ENCODE data around the gene KRT80. TPM values are rescaled to one million over a fixed set of nuclear protein-coding genes. Genes with fewer than 3 reads are reported as not detected.

KRT80 gene
- total RNA-seq, 1 experiment from 2014 or later: 8.8 TPM

DNA sequence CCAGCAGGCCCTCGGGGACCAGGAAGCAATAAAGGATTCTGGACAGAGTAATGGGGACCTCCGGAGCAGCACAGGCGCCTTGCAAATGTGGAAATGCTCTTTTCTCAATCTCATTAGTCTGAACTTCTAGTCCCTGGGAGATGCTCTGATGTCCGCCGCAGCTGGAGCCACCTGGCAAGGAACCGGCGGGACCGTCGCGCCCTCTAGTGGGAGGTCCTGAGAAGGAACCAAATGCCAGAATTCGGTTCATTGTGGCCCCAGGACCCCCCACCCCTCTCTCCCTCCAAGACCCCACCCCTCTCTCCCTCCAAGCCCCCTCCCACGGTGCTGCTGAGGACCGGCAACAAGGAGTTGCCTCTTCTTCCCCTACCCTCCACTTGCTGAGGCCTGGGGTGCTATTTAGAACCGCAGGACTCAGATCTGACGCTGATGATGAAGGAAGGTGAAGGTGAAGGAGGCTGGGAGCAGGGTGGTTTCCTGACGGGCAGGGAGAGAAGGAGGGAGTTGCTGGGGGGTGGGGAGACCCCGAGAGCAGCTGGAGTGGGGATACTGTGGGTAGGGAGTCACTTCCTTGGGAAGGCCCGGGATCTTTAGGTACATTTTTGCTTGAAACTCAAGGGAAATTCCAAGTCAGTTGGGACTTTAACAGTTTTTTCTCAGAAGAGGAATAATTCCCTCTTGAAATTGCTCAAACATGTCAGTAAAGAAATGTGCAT lies 69.8 kb downstream of the KRT80 start (continued):
- peak; percentile 59 for TF ChIP-seq TCF7L2 (IDR thresholded peaks at IDR 0.05; ENCODE audit: borderline replicate concordance, extremely low read depth, insufficient read depth, insufficient read length)
- TF ChIP-seq JUND (IDR thresholded peaks at IDR 0.05): no peak
- no peak for TF ChIP-seq EZH2 (IDR thresholded peaks at IDR 0.05)

DNA sequence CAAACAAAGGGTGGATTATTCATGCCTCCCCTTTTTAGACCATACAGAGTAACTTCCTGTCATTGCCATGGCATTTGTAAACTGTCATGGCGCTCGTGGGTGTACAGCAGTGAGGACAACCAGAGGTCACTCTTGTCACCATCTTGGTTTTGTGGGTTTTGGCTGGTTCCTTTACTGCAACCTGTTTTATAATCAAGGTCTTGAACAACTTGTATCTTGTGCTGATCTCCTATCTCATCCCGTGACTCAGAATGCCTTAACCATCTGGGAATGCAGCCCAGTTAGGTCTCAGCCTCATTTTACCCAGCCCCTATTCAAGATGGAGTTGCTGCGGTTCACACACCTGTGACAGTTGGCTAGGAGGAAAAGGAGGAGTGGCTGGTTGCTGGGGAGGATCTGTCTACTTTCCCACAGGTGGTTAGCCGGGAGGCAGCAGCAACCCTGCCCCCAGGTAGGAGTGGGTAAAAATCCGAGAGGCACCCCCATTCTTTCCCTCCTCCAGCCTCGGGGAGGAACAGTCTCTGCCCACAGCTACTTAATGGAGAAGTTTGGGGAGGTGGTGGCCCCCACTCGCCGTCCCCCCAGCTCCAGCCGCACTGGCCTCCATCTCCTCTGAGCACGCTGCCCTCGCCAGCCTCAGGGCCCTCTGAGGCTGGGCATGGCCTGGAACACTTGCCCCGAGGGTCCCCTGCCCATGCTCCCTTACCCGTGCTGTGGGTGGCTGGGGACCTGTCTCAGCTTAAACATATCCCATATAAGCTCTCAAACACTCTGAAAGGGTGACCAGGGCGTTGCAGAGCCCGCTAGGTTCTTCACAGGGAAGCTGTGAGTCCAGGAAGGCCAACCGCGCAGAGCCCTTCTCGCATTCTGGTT lies 70.6 kb downstream of the KRT80 start:
- peak overlapping the region; percentile 93 for H2AFZ ChIP-seq (ENCODE audit: low read depth, low read length, poor library complexity, severe bottlenecking)

More for the DNA sequence above, 70.6 kb downstream of the KRT80 start:
- CTCF ChIA-PET: interaction anchor here (0.8 to 3.8 kb wide), 18 partner anchors 9 to 759 kb away, joined by 3 to 74 read pairs (median 4); partner anchors contain the start of genes ATG101 and NR4A1
- Histone ChIP-seq H3K9me2 (ENCODE audit: insufficient read depth) (no peaks in the 10 kb centered on the region), H3K36me3 (ENCODE audit: control insufficient read depth in 1 of 2, insufficient read depth in 2 of 2, low read length in 2 of 2) (no peaks in the 10 kb centered on the region), H3K4me2 (ENCODE audit: low read length) (peak overlapping the region; percentile 35), H3K27me3 (ENCODE audit: insufficient read depth, low read length) (no peaks in the 10 kb centered on the region), H3K9me3 (ENCODE audit: control insufficient read depth in 1 of 2, insufficient read depth in 1 of 2, low read depth in 1 of 2, low read length in 2 of 2) (no peaks in the 10 kb centered on the region), H3K9ac (ENCODE audit: low read length) (no peak overlapping the region), H4K20me1 (ENCODE audit: insufficient read depth) (no peaks in the 10 kb centered on the region), H3K4me1 (ENCODE audit: control insufficient read depth in 1 of 2, insufficient read depth in 2 of 2, low read length in 2 of 2) (peaks cover 0 to 26% of the 10 kb centered on the region in 2 experiments; a peak in 2 of 4 replicates), H3K79me2 (ENCODE audit: insufficient read depth, low read length) (no peaks in the 10 kb centered on the region), H3K4me3 (replicated peaks in 1 of 2; ENCODE audit: low read depth in 1 of 2, low read length in 2 of 2) (no peak overlapping the region), H3K27ac (ENCODE audit: low read depth, low read length) (no peak overlapping the region)
- intact Hi-C loops (cut with micrococcal nuclease): loop anchor here (1.0 kb wide), 2 partner anchors 96 to 117 kb away; no protein-coding TSS in a partner anchor
- ATAC-seq: peak; percentile 6; the same call in 1 of the 2 replicates
- RAD21 ChIA-PET (ENCODE audit: low non-redundant PET in 1 of 2, low total read pairs in 2 of 2, uncharacterized antibody in 2 of 2, unreplicated experiment in 2 of 2): interaction anchor here (1.4 to 1.5 kb wide), 2 partner anchors 96 kb away, joined by 7 to 8 read pairs; no protein-coding TSS in a partner anchor
- TF ChIP-seq CEBPB (IDR thresholded peaks at IDR 0.05; ENCODE audit: low read depth) (no peak), EZH2 (IDR thresholded peaks at IDR 0.05) (no peak), FOSL1 (IDR thresholded peaks at IDR 0.05; ENCODE audit: low read depth) (no peak), ZFX (IDR thresholded peaks at IDR 0.05) (no peak), TCF7L2 (IDR thresholded peaks at IDR 0.05; ENCODE audit: borderline replicate concordance, extremely low read depth, insufficient read depth, insufficient read length) (no peak), POLR2AphosphoS5 (IDR thresholded peaks at IDR 0.05; ENCODE audit: low read depth, low read length) (no peak), SRF (IDR thresholded peaks at IDR 0.05; ENCODE audit: low read depth) (no peak), JUND (IDR thresholded peaks at IDR 0.05) (no peak)
- TF ChIP-seq, protein P1, sequence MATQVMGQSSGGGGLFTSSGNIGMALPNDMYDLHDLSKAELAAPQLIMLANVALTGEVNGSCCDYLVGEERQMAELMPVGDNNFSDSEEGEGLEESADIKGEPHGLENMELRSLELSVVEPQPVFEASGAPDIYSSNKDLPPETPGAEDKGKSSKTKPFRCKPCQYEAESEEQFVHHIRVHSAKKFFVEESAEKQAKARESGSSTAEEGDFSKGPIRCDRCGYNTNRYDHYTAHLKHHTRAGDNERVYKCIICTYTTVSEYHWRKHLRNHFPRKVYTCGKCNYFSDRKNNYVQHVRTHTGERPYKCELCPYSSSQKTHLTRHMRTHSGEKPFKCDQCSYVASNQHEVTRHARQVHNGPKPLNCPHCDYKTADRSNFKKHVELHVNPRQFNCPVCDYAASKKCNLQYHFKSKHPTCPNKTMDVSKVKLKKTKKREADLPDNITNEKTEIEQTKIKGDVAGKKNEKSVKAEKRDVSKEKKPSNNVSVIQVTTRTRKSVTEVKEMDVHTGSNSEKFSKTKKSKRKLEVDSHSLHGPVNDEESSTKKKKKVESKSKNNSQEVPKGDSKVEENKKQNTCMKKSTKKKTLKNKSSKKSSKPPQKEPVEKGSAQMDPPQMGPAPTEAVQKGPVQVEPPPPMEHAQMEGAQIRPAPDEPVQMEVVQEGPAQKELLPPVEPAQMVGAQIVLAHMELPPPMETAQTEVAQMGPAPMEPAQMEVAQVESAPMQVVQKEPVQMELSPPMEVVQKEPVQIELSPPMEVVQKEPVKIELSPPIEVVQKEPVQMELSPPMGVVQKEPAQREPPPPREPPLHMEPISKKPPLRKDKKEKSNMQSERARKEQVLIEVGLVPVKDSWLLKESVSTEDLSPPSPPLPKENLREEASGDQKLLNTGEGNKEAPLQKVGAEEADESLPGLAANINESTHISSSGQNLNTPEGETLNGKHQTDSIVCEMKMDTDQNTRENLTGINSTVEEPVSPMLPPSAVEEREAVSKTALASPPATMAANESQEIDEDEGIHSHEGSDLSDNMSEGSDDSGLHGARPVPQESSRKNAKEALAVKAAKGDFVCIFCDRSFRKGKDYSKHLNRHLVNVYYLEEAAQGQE (IDR thresholded peaks at IDR 0.05; ENCODE audit: low read depth): no peak
- TF ChIP-seq, protein P2, sequence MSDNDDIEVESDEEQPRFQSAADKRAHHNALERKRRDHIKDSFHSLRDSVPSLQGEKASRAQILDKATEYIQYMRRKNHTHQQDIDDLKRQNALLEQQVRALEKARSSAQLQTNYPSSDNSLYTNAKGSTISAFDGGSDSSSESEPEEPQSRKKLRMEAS (IDR thresholded peaks at IDR 0.05): no peak
- no TSS peak for BruUV-seq (replicated peaks)
- DNase-seq (ENCODE audit: low read depth, low spot score): no peak
- POLR2A ChIA-PET: interaction anchor here (0.8 to 1.0 kb wide), 3 partner anchors 26 to 96 kb away, joined by 3 to 5 read pairs (median 3); partner anchors contain the start of gene NR4A1
